HEK293 (cell line): ENCODE results near the gene SNTG2.

Experiments used
- ZNF211 ChIP-seq: fragments of 450-650 bp; formaldehyde crosslinking; IDR thresholded peaks from 2 replicates; pipeline ENCODE4 v1.5.1; 2016; ENCODE audit warnings: low read depth, missing biosample characterization, missing genetic modification characterization
- ZNF501 ChIP-seq: fragments of 450-650 bp; formaldehyde crosslinking; IDR thresholded peaks from 2 replicates; pipeline ENCODE4 v1.5.1; 2016; ENCODE audit warnings: missing biosample characterization, missing genetic modification characterization
- TF ChIP-seq, protein P1 (sequence below): fragments of 450-650 bp; formaldehyde crosslinking; IDR thresholded peaks from 2 replicates; pipeline ENCODE4 v1.5.1; 2016; ENCODE audit warnings: missing biosample characterization, missing genetic modification characterization

DNA sequence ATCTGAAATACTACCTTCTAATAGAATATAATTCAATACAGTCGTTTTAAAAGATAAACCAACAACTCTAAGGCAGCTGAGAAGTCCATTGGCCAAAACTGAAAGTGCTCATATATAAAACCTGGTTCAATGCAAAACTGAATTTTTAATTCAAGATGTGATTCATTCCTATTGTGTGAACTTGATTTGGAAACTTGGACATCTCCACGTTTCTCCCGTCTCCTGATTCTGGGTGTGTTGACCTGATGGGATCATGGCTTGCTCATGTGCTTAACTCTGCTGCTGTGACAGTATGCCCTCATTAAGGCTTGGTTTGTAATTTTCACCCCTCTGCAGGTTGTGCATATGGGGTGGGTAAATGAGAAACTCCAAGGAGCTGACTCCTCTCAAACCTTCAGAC, 296.3 kb downstream of the SNTG2 start:
- TF ChIP-seq, protein P1, sequence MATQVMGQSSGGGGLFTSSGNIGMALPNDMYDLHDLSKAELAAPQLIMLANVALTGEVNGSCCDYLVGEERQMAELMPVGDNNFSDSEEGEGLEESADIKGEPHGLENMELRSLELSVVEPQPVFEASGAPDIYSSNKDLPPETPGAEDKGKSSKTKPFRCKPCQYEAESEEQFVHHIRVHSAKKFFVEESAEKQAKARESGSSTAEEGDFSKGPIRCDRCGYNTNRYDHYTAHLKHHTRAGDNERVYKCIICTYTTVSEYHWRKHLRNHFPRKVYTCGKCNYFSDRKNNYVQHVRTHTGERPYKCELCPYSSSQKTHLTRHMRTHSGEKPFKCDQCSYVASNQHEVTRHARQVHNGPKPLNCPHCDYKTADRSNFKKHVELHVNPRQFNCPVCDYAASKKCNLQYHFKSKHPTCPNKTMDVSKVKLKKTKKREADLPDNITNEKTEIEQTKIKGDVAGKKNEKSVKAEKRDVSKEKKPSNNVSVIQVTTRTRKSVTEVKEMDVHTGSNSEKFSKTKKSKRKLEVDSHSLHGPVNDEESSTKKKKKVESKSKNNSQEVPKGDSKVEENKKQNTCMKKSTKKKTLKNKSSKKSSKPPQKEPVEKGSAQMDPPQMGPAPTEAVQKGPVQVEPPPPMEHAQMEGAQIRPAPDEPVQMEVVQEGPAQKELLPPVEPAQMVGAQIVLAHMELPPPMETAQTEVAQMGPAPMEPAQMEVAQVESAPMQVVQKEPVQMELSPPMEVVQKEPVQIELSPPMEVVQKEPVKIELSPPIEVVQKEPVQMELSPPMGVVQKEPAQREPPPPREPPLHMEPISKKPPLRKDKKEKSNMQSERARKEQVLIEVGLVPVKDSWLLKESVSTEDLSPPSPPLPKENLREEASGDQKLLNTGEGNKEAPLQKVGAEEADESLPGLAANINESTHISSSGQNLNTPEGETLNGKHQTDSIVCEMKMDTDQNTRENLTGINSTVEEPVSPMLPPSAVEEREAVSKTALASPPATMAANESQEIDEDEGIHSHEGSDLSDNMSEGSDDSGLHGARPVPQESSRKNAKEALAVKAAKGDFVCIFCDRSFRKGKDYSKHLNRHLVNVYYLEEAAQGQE (tag by site-specific recombination): no peak
- TF ChIP-seq ZNF211 (no peak), ZNF501 (tag by site-specific recombination) (no peak)
